ENCODE results near the gene TRMT1.

Gene TRMT1

DNA sequence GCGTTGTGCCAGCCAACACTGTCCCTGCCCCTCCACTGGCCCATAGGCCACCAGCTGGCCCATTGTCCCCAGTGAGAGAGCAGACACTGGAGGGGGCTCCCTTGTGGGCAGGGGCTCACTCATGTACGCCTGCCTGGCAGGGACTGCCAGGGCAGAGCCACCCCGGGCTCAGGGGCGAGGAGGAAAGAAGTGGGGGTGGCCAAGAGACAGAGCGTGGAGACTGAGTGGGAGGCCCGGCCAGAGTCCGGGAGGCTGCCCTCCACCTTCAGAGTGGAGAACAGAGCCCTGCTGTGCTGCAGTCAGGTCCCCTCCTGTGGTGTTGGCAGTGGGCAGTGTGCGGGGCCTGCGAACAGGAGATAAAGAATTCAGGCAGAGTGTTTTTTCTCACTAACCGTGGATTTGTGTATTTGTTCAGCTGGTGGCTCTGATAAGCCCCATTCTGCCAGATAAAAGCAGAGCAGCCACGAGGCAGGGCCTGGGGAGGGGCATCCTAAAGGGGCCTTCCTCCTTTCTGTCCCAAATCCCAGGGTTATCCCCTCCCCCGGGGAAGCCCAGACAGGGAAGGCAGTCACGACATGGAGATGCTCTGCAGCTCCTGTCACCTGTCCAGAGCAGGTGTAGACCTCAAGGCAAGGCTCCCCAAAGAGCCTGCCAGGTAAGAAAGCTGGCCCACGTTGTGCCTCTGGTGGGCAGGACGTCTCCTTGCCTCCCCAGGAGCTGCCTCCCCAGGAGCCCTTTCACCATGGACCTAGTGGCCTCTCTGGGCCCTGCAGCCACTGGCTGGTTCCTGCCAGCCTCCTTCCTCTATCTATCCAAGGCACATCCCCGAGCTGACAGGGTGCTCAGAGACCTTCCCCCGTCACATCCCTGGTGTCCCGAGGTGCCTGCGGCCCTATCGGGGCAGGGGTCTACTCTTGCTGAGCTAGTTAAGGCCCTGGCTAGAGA, 46.9 kb downstream of the TRMT1 start:
- TF ChIP-seq, protein P1, sequence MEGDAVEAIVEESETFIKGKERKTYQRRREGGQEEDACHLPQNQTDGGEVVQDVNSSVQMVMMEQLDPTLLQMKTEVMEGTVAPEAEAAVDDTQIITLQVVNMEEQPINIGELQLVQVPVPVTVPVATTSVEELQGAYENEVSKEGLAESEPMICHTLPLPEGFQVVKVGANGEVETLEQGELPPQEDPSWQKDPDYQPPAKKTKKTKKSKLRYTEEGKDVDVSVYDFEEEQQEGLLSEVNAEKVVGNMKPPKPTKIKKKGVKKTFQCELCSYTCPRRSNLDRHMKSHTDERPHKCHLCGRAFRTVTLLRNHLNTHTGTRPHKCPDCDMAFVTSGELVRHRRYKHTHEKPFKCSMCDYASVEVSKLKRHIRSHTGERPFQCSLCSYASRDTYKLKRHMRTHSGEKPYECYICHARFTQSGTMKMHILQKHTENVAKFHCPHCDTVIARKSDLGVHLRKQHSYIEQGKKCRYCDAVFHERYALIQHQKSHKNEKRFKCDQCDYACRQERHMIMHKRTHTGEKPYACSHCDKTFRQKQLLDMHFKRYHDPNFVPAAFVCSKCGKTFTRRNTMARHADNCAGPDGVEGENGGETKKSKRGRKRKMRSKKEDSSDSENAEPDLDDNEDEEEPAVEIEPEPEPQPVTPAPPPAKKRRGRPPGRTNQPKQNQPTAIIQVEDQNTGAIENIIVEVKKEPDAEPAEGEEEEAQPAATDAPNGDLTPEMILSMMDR (conservative IDR thresholded peaks at IDR 0.05; ENCODE audit: low read depth) = no peak
- no peak for DNase-seq (ENCODE audit: low spot score)
- ChIA-PET CTCF (interaction anchor here (0.6 to 2.0 kb wide), 7 partner anchors 8 to 305 kb away, joined by 3 to 7 read pairs (median 4); no protein-coding TSS in a partner anchor), POLR2A (ENCODE audit: low non-redundant PET) (no interaction called here)
- peak overlapping the region; percentile 42 for H3K27ac ChIP-seq

DNA sequence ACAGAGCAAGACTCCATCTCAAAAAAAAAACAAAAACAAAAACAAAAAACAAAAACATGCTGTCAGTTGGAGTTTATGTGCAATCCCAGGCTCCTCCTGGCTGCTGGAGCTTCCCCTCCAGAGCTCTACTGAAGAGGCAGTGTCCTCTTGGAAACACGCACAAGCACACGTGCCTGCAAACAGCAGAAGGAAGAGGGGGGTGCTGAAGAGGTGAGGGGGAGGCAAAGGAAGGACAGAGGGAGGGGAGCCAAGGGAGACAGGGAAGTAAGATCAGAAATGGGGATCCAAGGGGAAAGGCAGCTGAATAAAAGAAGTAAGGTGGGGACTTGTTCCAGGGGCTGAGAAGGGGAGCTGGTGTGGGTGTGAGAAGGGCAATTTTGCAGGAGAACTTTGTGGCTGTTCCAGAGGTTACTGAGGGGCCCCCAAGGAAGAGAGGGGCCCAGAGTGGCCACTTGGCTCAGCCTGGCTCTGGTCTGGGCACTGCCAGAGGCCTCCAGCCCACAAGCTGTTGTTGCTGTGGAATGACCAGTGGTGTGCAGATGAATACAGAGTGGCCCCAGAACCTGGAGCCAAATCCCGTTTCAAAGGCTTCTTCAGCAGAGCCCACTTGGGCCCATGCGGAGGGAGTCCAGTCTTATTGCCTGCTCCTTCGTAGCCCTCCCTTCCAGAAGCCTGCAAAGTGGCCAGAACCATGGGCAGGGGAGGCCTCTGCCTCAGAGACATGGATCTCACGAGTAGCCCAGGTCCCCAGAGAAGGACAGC, 48.3 kb downstream of the TRMT1 start:
- ChIA-PET CTCF (interaction anchor here (0.6 to 0.7 kb wide), 3 partner anchors 19 to 90 kb away, joined by 3 to 7 read pairs (median 6); no protein-coding TSS in a partner anchor), POLR2A (ENCODE audit: low non-redundant PET) (no interaction called here)
- no peak for DNase-seq (ENCODE audit: low spot score)
- TF ChIP-seq, protein P1 (conservative IDR thresholded peaks at IDR 0.05; ENCODE audit: low read depth) = no peak
- H3K27ac ChIP-seq = peak overlapping the region; percentile 42

DNA sequence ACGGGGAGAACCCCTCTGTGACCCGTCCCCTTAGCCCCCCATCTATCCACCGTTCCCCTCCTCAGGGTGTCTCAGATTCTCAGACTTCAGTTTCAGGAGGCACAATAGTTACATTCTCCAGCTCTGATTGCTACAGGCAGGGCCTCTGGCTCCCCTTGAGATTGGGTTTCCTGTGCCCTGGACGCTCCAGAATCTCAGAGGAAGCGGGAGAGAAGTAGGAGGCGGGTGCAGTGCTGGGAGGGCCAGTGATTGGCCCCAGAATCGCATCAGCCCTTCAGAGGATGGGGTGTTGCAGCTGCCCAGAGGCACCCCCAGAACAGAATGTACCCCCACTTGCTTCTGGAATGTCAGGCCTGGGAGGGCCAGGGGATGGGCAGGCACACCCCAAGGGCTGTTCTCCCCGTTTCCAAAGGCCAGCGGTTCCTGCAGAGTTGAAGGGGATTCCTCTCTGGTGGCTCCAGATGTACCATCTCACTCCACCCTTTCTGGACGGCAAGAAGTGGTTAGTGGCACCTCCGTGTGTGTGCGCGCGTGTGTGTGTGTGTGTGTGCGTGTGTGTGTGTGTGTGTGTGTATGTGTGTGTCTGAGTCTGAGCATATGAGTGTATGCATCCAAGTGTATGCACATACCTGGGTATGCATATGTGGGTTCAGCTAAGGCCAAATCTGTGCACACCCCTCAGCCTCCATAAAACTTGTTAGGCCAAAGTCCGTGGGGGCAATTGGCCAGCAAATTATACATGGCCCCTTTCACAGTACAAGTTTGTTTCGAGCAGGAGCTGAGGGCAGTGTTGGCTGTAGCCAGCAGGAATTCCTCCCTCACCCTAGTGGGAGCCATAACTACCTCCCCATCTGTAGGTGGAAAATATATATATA, 49.4 kb downstream of the TRMT1 start:
- H3K27ac ChIP-seq = peak overlapping the region; percentile 44
- no peak for DNase-seq (ENCODE audit: low spot score)
- ChIA-PET POLR2A (ENCODE audit: low non-redundant PET) (no interaction called here), CTCF (interaction anchor here (1.0 kb wide), 1 partner anchor 33 kb away, joined by 3 read pairs; no protein-coding TSS in a partner anchor)
- TF ChIP-seq, protein P1 (conservative IDR thresholded peaks at IDR 0.05; ENCODE audit: low read depth) = no peak

DNA sequence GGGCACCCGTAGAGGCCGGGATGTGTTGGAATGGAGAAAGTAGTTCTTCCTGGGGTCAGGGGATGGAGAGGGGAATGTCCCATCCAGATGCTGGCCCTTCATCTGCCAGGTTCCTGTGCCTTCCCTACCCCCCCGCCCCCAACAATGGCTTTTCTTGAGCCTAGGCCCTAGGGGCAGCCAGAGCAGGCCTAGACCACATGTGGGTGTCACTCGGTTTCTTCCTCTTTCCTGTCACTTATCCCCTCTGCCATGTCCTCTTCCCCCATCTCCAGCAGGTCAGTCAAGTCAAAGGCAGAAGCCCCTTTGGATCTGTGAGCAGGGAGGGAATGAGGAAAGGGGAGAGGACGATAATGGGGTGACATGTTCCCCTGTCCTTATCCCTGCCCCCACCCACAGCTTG, 50.3 kb downstream of the TRMT1 start:
- TF ChIP-seq, protein P1 (conservative IDR thresholded peaks at IDR 0.05; ENCODE audit: low read depth) = no peak
- H3K27ac ChIP-seq = peak overlapping the region; percentile 44
- DNase-seq (ENCODE audit: low spot score) = no peak
- ChIA-PET POLR2A (ENCODE audit: low non-redundant PET) (no interaction called here), CTCF (interaction anchor here (1.1 kb wide), 1 partner anchor 7 kb away, joined by 3 read pairs; no protein-coding TSS in a partner anchor)

DNA sequence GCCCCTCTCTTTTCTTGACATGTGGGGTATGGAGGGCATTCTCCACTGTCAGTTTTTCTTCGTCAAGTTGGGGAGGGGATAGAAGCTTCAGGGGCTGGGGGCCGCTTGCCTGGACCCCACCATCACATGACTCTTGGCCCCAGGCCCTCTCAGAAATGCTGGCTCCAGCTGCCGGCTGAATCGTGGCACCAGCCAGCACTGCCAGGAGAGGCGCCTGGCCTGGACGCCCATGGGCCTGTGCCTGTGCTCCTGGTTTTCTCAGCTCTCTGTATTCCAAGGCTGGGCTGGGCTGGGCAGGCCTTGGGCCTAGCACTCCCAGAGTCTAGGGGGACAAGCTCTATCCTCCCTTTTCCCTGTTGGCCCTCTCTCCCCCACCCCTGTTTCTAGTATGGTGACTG, 52.4 kb downstream of the TRMT1 start:
- TF ChIP-seq, protein P1 (conservative IDR thresholded peaks at IDR 0.05; ENCODE audit: low read depth) = no peak
- no peak for DNase-seq (ENCODE audit: low spot score)
- ChIA-PET CTCF (interaction anchor here (2.0 kb wide), 1 partner anchor 99 kb away, joined by 4 read pairs; no protein-coding TSS in a partner anchor), POLR2A (ENCODE audit: low non-redundant PET) (interaction anchor here (0.6 kb wide), 1 partner anchor 335 kb away, joined by 4 read pairs; no protein-coding TSS in a partner anchor)
- peak overlapping the region; percentile 44 for H3K27ac ChIP-seq

All from RWPE1 (cell line).